Endodermal cell (in vitro differentiated cells): ENCODE data around the gene EPS15. TPM values are rescaled to one million over a fixed set of nuclear protein-coding genes. Genes with fewer than 3 reads are reported as not detected.

Experiments
- DNase-seq: peaks from one replicate; pipeline ENCODE4 v3.0.0-alpha.2; 2017
- H3K27ac ChIP-seq: 2 replicates; pipeline ENCODE4 v1.5.1; 2013; ENCODE audit warnings: mild to moderate bottlenecking, low read depth, low read length, moderate library complexity
- H3K27me3 ChIP-seq: 2 replicates; pipeline ENCODE4 v1.6.1; 2013; ENCODE audit warnings: mild to moderate bottlenecking, low read length, moderate library complexity; ENCODE audit not compliant: insufficient read depth, control insufficient read depth, poor library complexity, severe bottlenecking
- H3K36me3 ChIP-seq: 2 replicates; pipeline ENCODE4 v1.7.0; 2013; ENCODE audit warnings: mild to moderate bottlenecking, low read length, moderate library complexity; ENCODE audit not compliant: control insufficient read depth, insufficient read depth
- H3K4me1 ChIP-seq: one replicate; pipeline ENCODE4 v1.7.0; 2013; ENCODE audit warnings: low read length; ENCODE audit not compliant: control insufficient read depth, insufficient read depth
- H3K4me3 ChIP-seq: 2 replicates; pipeline ENCODE4 v1.5.1; 2013; ENCODE audit warnings: mild to moderate bottlenecking, low read length, moderate library complexity
- H3K9ac ChIP-seq: 2 replicates; pipeline ENCODE4 v1.6.1; 2013; ENCODE audit warnings: mild to moderate bottlenecking, low read length, moderate library complexity; ENCODE audit not compliant: poor library complexity, severe bottlenecking; ENCODE audit errors: extremely low read depth
- H3K9me3 ChIP-seq: 2 replicates; pipeline ENCODE4 v1.6.1; 2013; ENCODE audit warnings: mild to moderate bottlenecking, low read length, moderate library complexity; ENCODE audit not compliant: control insufficient read depth
- H3K27ac Mint-ChIP-seq: 2 replicates; pipeline ENCODE4 v1.8.0; 2020; ENCODE audit warnings: mixed read lengths
- H3K27me3 Mint-ChIP-seq: 2 replicates; pipeline ENCODE4 v1.8.0; 2021; ENCODE audit warnings: mild to moderate bottlenecking, mixed read lengths; ENCODE audit not compliant: insufficient read depth
- H3K36me3 Mint-ChIP-seq: 2 replicates; pipeline ENCODE4 v1.8.0; 2020; ENCODE audit warnings: low read depth, mixed read lengths
- H3K4me1 Mint-ChIP-seq: 2 replicates; pipeline ENCODE4 v1.8.0; 2020; ENCODE audit warnings: mixed read lengths
- H3K4me3 Mint-ChIP-seq: 2 replicates; pipeline ENCODE4 v1.8.0; 2020; ENCODE audit warnings: mild to moderate bottlenecking, moderate library complexity, mixed read lengths
- H3K9me3 Mint-ChIP-seq: 2 replicates; pipeline ENCODE4 v1.8.0; 2020; ENCODE audit warnings: mild to moderate bottlenecking, mixed read lengths
- WGBS, 2 experiments: methylation state at CpG; one replicate each; pipeline versions ENCODE4 v1.1.5 to v1.1.7; 2013; ENCODE audit warnings: missing lambda C conversion rate in 2 of 2, mixed read lengths in 1 of 2; ENCODE audit not compliant: insufficient coverage in 1 of 2, insufficient read length in 1 of 2; 5-methylcytosine and 5-hydroxymethylcytosine counted together
- total RNA-seq, 2 donors: library from RNA; stranded (reverse); fragmentation: NEBNext Ultra II Directional in 1 of 2; extraction: Animal tissue kit (Norgen Biotek cat#: 25700) in 1 of 2; gene quantifications; 2 replicates in 1 of 2; 3 replicates in 1 of 2; pipeline ENCODE4 v1.2.1, GENCODE V29; 2021
- TF ChIP-seq, protein P1 (sequence below): fragments of 200-600 bp; sonication (generic); conservative IDR thresholded peaks from 2 replicates; pipeline ENCODE4 v1.5.0; 2021; ENCODE audit warnings: antibody characterized with exemption, mild to moderate bottlenecking

Gene EPS15
- total RNA-seq, 2 donors from 2014 or later: 45.0 to 46.9 TPM

DNA sequence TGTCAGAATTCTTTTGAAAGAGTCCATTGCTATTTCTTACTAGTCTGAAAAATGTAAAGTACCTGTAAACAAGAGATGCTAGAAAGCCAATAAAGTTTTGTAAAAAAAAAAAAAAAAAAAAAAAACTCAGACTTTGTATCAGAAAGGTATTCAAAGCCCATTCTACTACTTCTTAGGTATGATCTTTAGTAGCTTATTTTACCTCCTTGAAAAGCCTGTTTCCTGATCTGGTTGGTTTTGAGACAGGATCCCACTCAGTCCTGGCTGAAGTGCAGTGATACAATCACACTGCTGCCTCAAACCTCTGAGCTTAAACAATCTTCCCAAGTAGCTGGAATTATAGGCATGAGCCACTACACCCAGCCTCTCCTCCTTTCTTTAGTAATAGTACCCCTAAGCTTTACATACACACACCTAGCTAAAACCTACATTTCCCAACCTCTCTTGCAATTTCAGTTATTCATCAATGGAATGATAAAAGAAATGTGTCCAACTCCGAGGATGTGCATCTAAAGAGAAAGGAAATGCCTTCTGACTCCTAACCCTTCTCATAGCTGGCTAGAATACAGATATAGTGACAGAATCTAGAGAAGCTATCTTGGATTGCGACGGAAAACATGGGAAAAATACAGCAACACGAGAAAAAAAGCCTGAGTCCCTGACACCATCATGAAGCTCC, 30.6 kb downstream of the EPS15 start:
- Histone ChIP-seq H3K9ac (no peak overlapping the region), H3K4me3 (no peak overlapping the region), H3K27ac (no peak overlapping the region), H3K4me1 (no peaks in the 10 kb centered on the region), H3K9me3 (no peaks in the 10 kb centered on the region), H3K36me3 (peaks cover 4% of the 10 kb centered on the region), H3K27me3 (no peaks in the 10 kb centered on the region)
- peak overlapping the region; percentile 1 for H3K27ac Mint-ChIP-seq
- H3K36me3 Mint-ChIP-seq: peaks cover 12% of the 10 kb centered on the region
- H3K9me3 Mint-ChIP-seq: no peaks in the 10 kb centered on the region
- H3K4me3 Mint-ChIP-seq: no peak overlapping the region
- H3K4me1 Mint-ChIP-seq: peaks cover 3% of the 10 kb centered on the region
- TF ChIP-seq, protein P1, sequence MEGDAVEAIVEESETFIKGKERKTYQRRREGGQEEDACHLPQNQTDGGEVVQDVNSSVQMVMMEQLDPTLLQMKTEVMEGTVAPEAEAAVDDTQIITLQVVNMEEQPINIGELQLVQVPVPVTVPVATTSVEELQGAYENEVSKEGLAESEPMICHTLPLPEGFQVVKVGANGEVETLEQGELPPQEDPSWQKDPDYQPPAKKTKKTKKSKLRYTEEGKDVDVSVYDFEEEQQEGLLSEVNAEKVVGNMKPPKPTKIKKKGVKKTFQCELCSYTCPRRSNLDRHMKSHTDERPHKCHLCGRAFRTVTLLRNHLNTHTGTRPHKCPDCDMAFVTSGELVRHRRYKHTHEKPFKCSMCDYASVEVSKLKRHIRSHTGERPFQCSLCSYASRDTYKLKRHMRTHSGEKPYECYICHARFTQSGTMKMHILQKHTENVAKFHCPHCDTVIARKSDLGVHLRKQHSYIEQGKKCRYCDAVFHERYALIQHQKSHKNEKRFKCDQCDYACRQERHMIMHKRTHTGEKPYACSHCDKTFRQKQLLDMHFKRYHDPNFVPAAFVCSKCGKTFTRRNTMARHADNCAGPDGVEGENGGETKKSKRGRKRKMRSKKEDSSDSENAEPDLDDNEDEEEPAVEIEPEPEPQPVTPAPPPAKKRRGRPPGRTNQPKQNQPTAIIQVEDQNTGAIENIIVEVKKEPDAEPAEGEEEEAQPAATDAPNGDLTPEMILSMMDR: no peak
- no peaks in the 10 kb centered on the region for H3K27me3 Mint-ChIP-seq
- 86 to 92% methylated on average over 1 to 4 of the region's 4 CpGs for WGBS, 2 experiments
- DNase-seq: no peak

DNA sequence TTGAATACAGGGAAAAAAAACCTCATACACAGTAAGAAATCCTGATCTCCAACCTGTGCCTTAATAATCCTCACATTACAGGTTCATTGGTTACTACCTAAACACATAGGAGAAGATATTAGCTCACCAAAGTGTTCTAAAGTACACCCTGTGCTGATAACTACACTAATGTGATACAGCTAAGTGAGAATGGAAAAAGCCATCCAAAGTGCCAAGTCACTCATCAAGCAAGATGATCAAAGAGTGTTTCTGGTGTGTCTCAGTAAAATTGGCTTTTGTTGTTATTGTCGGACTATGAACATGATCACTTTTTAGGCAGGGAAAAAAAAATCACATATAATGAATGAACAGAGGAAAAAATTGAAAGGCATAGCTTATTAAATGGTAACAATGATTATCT, 31.4 kb downstream of the EPS15 start:
- Histone ChIP-seq H3K27ac (no peak overlapping the region), H3K27me3 (no peaks in the 10 kb centered on the region), H3K9ac (no peak overlapping the region), H3K36me3 (peaks cover 4% of the 10 kb centered on the region), H3K9me3 (no peaks in the 10 kb centered on the region), H3K4me3 (no peak overlapping the region), H3K4me1 (no peaks in the 10 kb centered on the region)
- Mint-ChIP-seq H3K9me3 (no peaks in the 10 kb centered on the region), H3K36me3 (peaks cover 16% of the 10 kb centered on the region), H3K4me3 (no peak overlapping the region), H3K4me1 (peaks cover 3% of the 10 kb centered on the region), H3K27me3 (no peaks in the 10 kb centered on the region), H3K27ac (no peak overlapping the region)
- no peak for DNase-seq
- WGBS, 2 experiments: 88 to 100% methylated on average over 1 of the region's 1 CpG
- TF ChIP-seq, protein P1: no peak

DNA sequence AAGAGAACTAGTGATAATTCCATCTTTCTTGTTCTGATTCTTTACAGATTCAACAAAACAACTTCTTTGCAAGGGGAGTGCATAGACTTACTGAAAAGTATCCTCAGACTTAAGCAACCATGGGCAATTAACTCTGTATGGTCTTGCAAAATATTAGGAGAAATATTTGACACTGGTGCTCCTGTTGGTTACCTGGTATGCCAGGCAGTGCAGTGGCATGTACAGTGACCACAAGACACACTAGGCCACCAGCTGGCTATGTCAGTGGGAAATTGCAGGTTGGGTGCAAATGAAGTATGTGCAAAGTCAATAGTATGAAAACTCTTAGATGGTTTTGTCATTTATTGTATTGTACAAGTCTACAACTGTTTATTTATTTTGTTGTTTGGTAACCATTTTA, 34.5 kb downstream of the EPS15 start:
- H3K9me3 Mint-ChIP-seq: no peaks in the 10 kb centered on the region

More for the DNA sequence above, 34.5 kb downstream of the EPS15 start:
- H3K27ac ChIP-seq: no peak overlapping the region
- no peak overlapping the region for H3K9ac ChIP-seq
- no peak for DNase-seq
- H3K27me3 ChIP-seq: no peaks in the 10 kb centered on the region
- TF ChIP-seq, protein P1: no peak
- no peak overlapping the region for H3K4me3 ChIP-seq
- H3K9me3 ChIP-seq: no peaks in the 10 kb centered on the region
- H3K36me3 ChIP-seq: peaks cover 11% of the 10 kb centered on the region
- peaks cover 3% of the 10 kb centered on the region for H3K4me1 Mint-ChIP-seq
- no peak overlapping the region for H3K4me3 Mint-ChIP-seq
- no peaks in the 10 kb centered on the region for H3K27me3 Mint-ChIP-seq
- H3K4me1 ChIP-seq: no peaks in the 10 kb centered on the region
- no peak overlapping the region for H3K27ac Mint-ChIP-seq
- peaks cover 34% of the 10 kb centered on the region for H3K36me3 Mint-ChIP-seq
